ENCODE measurements around the gene ZNF226.
A peak's percentile ranks its signal among the peaks of the same experiment; 100 is the strongest.
"Not testable (repeated sequence)": the region's sequence is repeated elsewhere in the genome, so short reads cannot be mapped to it uniquely, and the experiment has no call there.

The ZNF226 gene

DNA sequence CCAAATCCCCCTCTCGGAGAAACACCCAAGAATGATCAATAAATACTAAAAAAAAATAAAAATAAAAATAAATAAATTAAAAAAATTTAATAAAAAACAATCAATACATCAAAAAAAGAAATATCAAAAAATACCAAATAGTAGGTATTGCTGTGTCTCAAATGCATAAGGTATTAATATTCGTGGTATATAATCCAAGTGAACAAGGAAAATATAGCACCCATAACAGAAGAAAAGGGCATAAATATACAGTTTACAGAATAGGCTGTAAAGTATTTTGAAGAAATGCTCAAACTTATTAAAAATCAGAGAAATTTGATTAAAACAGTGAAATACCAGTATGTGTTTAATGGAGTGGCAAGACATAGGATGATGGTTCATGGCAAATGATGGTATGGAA lies 39.9 kb downstream of the ZNF226 start:
- no peak overlapping the region for H3K27ac ChIP-seq
- no peak for DNase-seq (ENCODE audit: low spot score)
- CTCF ChIA-PET = no interaction called here
- POLR2A ChIA-PET (ENCODE audit: low non-redundant PET) = no interaction called here
- TF ChIP-seq, protein P1, sequence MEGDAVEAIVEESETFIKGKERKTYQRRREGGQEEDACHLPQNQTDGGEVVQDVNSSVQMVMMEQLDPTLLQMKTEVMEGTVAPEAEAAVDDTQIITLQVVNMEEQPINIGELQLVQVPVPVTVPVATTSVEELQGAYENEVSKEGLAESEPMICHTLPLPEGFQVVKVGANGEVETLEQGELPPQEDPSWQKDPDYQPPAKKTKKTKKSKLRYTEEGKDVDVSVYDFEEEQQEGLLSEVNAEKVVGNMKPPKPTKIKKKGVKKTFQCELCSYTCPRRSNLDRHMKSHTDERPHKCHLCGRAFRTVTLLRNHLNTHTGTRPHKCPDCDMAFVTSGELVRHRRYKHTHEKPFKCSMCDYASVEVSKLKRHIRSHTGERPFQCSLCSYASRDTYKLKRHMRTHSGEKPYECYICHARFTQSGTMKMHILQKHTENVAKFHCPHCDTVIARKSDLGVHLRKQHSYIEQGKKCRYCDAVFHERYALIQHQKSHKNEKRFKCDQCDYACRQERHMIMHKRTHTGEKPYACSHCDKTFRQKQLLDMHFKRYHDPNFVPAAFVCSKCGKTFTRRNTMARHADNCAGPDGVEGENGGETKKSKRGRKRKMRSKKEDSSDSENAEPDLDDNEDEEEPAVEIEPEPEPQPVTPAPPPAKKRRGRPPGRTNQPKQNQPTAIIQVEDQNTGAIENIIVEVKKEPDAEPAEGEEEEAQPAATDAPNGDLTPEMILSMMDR (conservative IDR thresholded peaks at IDR 0.05; ENCODE audit: low read depth) = no peak

DNA sequence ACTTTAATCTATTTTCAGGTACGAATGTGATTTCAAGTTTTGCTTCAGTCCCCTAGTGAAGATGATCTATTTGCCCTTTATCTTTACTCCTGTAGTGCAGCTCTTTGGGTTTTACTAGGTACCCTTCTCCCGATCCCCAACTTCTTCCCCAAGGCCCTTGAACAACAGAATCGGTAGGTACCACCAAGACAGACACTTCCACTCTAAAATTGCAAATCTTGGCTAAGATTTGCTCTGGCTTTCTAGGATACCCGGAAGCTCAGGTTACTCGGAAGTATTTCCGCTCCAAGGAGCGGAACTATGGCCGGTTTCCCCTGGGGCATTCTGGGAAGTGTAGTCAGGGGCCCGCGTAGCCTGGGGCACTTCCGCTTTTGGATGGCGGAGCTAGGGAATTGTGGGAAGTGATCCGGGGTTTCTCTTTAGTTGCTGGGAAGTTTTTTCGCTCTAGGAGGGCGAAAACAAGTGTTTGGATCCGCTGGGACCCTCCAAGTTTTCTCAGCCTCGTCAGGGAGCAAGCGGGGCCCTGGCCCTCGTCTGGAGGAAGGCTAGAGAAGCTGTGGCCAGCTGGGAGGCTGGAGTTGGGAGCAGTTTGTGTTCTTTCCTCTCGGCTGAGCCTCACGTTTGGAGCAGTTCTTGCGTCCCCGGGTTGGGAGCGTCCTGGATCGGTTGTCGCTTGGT lies 42.4 kb downstream of the ZNF226 start:
- H3K27ac ChIP-seq = peak overlapping the region; percentile 79
- peak; percentile 83 for DNase-seq (ENCODE audit: low spot score)
- TF ChIP-seq, protein P1 (conservative IDR thresholded peaks at IDR 0.05; ENCODE audit: low read depth) = no peak
- CTCF ChIA-PET = interaction anchor here (0.6 to 0.7 kb wide), 2 partner anchors 25 to 221 kb away, joined by 3 read pairs; no protein-coding TSS in a partner anchor
- POLR2A ChIA-PET (ENCODE audit: low non-redundant PET) = interaction anchor here (0.6 kb wide), 1 partner anchor 766 kb away, joined by 3 read pairs; no protein-coding TSS in a partner anchor

DNA sequence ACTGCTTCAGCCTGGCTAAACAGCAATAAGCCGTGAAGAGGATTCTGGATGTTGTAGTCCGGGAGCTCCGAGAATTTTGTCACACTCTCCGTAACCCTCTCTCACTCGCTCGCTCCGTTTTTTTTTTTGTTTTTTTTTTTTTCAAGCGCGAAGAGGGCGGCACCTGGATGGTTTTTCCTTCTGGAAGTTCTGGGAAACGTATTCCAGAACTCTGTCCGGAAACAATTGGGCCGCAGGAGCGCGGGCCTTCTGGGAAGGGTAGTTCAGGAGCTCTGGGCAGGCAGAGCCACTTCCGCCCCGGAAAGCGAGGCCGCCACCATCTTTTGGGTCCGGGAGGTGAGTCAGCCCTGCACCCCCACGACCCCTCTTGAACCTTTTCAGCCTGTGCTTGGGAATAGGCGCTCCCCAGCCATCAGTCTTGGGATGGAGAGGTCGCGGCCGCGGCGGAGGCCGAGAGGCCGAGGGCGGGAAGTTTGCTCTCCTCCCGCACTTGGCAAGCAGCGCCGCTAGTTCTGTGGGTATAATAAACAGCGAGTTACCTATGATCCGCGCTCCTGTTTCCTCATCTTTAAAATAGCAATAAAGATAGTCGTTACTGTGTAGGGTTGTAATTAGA lies 47.5 kb downstream of the ZNF226 start, which contains the start of gene ZNF227:
Gene ZNF227 (plus strand): TSS at position 283 of the 616 bp plus-strand sequence. CDS start 5,261 bp downstream, outside the sequence.
- ChIA-PET CTCF (interaction anchor here (0.6 kb wide), 1 partner anchor 191 kb away, joined by 4 read pairs; no protein-coding TSS in a partner anchor), POLR2A (ENCODE audit: low non-redundant PET) (interaction anchor here (0.6 to 0.7 kb wide), 2 partner anchors 144 to 287 kb away, joined by 3 read pairs; no protein-coding TSS in a partner anchor)
- peak; percentile 73 for DNase-seq (ENCODE audit: low spot score)
- peak within 1 kb of the TSS; percentile 81 for H3K27ac ChIP-seq
- TF ChIP-seq, protein P1 (conservative IDR thresholded peaks at IDR 0.05; ENCODE audit: low read depth) = no peak

DNA sequence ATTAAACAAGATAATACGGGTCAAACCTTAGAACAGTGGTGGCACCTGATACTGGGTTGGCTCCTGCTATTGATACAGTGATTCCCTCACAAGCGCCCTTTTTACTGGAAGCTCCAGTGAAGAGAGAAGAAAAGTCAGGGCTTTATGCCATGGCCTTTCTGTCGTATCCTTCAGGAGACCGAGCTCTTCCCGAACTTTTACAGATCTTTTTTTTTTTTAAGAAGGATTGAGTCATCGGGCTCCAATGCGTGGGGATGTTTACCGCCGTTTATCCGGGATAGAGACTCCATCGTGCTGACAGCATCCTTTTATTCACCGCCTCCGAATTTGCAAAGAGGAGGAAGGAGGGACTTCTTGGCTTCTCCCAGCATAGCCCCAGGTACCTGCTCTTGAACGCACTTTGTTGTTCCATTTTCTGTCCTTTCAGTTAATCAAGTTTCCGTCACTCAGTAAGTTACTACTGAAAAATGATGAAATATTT lies 48.0 kb downstream of the ZNF226 start:
- ChIA-PET POLR2A (ENCODE audit: low non-redundant PET) (no interaction called here), CTCF (interaction anchor here (0.6 kb wide), 1 partner anchor 192 kb away, joined by 4 read pairs; no protein-coding TSS in a partner anchor)
- DNase-seq (ENCODE audit: low spot score) = peak; percentile 14
- TF ChIP-seq, protein P1 (conservative IDR thresholded peaks at IDR 0.05; ENCODE audit: low read depth) = no peak
- H3K27ac ChIP-seq = peak overlapping the region; percentile 81

DNA sequence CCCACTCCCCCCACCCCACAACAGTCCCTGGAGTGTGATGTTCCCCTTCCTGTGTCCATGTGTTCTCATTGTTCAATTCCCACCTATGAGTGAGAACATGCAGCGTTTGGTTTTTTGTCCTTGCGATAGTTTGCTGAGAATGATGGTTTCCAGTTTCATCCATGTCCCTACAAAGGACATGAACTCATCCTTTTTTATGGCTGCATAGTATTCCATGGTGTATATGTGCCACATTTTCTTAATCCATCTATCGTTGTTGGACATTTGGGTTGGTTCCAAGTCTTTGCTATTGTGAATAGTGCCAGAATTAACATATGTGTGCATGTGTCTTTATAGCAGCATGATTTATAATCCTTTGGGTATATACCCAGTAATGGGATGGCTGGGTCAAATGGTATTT lies 55.0 kb downstream of the ZNF226 start:
- POLR2A ChIA-PET (ENCODE audit: low non-redundant PET); H3K27ac ChIP-seq; CTCF ChIA-PET; DNase-seq (ENCODE audit: low spot score): not testable (repeated sequence)

DNA sequence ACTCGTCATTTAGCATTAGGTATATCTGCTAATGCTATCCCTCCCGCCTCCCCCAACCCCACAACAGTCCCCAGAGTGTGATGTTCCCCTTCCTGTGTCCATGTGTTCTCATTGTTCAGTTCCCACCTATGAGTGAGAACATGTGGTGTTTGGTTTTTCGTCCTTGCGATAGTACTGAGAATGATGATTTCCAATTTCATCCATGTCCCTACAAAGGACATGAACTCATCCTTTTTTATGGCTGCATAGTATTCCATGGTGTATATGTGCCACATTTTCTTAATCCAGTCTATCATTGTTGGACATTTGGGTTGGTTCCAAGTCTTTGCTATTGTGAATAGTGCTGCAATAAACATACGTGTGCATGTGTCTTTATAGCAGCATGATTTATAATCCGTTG lies 55.9 kb downstream of the ZNF226 start:
- POLR2A ChIA-PET (ENCODE audit: low non-redundant PET); CTCF ChIA-PET; DNase-seq (ENCODE audit: low spot score); H3K27ac ChIP-seq: not testable (repeated sequence)

DNA sequence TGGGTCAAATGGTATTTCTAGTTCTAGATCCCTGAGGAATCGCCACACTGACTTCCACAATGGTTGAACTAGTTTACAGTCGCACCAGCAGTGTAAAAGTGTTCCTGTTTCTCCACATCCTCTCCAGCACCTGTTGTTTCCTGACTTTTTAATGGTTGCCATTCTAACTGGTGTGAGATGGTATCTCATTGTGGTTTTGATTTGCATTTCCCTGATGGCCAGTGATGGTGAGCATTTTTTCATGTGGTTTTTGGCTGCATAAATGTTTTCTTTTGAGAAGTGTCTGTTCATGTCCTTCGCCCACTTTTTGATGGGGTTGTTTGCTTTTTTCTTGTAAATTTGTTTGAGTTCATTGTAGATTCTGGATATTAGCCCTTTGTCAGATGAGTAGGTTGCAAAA lies 56.4 kb downstream of the ZNF226 start:
- DNase-seq (ENCODE audit: low spot score); CTCF ChIA-PET; POLR2A ChIA-PET (ENCODE audit: low non-redundant PET); H3K27ac ChIP-seq: not testable (repeated sequence)
